GM21526 (cell line): Measurements from ENCODE around the gene TEKT3.

Source experiments
- ATAC-seq: cut with Tn5 transposase; IDR thresholded peaks from one replicate; pipeline ENCODE4 v1.9.1; 2021; ENCODE audit warnings: moderate library complexity; ENCODE audit not compliant: unreplicated experiment, low FRiP score

Gene TEKT3

DNA sequence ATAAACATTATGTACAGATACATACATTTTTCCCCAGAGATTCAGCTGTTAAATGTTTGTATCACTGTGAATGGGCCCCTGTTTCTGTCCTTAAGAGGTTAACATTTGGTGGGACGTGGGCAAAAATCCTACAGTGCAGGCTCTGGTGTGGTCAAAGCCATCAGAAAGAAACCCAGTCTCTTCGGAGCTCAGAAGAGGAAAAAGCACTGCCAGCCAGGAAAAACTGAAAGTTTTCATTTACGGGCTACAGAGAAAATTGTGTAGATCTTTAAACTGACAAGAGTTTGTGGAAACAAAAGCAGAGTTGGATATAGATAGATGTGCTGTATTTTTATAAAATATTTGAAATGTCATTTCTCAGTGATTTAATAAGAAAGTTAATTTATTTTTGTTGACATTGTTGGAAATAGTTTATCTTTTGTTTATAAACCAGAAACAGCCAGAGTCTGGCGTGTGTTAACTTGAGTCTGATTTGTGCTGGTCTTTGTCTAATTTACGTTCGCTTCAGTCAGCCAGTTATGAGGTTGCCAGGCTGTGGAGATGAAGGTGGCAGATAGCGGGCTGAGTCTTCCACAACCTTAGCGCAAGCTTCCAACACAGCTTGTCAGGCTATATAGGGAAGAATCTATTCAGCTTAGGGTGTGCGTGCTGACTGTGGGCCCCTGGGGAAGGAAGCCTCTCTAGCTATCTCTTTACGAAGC lies 9.5 kb upstream of the TEKT3 start:
- ATAC-seq: no peak

DNA sequence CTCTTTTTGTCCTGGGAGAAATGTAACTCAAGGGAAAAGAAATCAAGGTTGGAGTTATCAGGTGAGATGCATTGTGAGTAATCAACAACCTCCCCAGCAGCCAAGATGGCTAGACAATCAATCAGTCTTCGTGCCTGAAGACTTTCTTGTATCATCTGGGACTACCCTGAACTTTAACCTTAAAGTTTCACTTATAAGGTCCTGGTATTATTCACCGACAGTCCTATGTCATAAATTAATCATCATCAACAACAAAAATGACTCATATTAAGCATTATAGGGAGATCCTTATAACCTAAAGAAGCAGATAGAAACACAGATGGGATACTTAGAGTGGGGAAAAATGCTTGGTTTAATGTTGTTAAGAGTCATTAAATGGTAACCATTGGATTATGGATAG lies 7.7 kb upstream of the TEKT3 start:
- no peak for ATAC-seq

DNA sequence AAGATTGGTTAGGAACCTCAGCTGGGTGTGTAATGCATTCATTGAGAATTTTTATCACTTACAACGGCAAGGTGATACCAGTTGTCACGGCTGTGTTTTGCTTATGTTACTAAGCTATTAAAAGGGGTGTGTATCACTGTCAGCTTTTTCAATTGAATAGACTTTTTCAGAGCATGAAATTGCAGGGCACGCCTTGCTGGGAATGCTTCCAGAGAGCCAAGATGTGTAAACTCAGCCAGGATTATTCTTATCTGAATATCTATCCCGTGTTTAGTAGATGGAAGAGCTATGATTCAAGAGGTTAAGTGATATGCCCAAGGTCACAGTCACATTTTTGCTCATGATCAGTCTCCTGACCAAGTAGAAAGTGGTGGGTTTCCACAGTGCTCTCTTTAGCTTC lies 6.6 kb upstream of the TEKT3 start:
- no peak for ATAC-seq

DNA sequence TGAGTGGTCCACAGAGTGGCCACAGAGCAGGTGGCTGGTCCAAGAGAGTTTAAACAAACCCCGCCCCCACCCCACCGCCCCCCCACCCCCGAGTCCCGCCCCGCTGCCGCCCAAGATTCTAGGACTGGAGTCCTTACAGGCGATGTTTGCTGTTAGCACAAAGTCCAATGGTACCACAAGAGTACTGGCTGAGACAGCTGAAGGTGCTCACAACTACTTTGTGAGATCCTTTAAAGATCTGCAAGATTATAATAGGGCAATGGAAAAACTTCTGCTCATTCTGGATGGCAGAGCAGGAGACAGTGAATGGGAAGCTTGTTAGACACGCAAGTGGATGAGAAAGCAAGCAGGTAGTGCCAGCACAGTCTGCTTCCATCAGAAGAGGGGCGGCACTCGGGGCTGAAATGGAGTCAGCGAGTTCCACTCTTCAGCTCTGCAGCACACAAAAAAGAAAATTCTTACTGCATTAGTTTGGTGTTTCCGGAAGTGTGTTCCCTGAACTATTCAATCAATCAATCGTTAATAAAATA lies 4.7 kb upstream of the TEKT3 start:
- ATAC-seq: no peak

DNA sequence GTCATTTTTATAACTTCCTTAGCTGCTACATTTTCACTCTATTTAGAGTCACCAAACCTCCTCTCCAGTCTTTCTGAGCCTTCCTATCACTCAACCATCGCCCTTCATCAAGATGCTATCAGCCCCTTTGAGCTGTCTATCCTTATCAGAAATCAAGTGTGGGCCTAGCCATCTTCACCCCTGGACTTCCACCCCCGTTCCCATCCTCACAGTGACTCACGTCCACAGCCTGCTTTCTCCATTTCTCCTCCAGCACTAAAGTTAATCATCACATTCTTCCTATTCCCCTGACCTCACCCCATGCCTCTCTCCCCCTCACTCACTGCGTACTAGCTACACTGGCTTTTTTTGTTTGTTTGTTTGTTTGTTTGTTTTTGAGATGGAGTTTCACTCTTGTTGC lies 2.4 kb upstream of the TEKT3 start:
- no peak for ATAC-seq

DNA sequence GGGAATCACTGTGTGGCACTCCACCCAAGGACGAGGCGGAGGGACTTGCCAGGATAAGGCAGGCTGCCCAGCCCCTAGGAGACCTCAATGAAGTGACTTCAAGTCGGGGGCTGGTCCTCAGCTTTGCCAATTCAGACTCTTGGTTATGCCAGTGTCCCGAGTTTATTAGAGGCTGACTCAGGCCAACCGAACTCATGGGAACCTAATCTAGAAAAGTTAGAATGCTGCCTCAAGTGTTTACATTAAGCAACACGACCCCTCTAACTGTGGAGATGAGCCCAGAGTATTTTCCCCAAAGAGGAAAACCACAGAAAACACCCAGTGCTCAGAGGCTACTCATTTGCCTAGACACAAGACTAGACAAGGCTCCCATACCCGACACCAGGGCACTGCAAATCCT lies 1.1 kb upstream of the TEKT3 start:
- ATAC-seq: no peak

DNA sequence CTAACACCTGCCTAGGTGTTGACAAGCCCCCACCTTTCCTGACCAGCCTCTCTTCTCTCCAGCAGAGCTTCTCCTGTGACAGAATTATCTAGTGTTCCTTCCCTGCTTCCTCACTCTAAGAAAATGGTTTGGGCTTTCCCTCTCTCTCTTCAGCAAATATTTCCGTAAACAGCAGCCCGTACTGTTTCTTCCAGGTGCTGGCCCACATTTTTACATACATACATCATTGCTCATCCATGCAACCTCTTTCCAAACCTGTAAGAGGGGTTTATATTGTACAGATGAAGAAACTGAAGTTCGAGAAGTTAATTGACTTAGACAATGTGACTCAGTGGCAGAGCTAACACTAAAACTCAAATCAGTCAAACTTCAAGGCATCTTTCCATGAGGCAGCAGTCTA lies 569 bp upstream of the TEKT3 start:
- no peak for ATAC-seq

DNA sequence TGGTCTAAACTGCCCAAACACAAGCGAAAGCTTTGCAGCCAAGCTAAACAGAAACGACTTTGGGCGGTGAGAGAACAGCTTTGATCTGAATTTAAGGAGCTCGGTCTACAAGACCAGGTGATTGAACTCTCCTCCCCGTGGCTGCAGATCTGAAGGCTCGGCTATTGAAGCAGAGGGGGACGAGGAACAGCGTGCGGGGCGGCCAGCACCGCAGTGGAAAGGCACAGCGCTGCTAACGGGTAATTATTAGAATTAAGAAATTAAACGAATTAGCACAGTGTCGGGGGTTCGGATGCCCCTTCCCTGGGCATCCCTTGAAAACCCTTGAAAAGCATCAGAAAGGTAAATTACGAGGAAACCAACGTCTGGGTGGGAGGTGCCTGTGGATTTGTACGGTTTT lies 431 bp downstream of the TEKT3 start:
- no peak for ATAC-seq

DNA sequence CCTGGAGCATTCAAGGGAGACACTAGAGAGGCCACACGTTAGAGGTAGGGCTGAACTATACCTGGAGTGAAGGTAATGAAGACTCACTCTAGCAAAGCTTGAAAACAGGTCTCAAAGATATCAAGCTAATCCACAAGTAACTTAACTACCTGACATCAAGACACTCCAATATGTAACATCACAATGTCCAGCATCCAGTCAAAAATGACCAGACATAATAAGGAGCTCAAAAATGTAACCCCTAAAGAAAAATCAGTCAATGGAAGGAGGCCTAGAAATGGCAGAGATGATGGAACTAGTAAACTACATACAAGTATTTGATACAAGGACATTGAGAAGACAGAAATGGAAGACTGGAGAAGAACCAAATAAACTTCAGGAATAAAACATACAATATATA lies 6.0 kb downstream of the TEKT3 start:
- no peak for ATAC-seq

DNA sequence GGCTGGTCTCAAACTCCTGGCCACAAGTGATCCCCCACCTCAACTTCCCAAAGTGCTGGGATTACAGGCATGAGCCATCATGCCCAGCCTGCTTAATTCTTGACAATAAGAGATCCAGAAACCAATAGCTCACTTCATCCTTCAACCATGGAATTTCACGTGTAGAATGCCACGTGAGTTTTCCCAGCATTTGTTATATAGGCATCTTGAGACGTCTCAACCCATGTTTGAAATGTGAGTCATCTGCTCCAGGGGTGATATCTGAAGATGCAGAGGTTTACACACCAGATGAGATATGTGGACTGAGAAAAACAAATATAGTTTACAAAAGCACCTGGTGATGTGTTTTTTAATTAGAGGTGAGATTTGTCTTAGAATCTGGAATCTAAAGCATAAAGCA lies 7.1 kb downstream of the TEKT3 start:
- no peak for ATAC-seq

DNA sequence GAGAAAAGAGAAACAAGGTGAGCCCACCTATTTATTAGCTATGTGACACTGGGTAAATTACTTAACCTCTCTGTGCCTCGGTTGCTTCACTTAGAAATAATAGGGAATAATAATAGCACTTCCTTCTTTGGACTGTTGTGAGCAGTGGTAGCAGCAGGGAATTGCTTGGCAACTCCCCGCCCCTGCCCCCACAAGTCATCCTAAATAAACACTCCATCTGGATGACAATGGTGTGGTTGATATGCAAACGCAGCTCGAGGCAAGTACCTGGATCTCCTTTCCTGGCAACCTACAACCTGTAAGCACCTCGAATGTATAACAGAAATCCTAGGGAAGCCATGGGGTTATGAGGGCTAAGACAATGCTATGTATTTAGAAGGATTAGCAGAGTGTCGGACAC lies 9.1 kb downstream of the TEKT3 start:
- ATAC-seq: no peak

DNA sequence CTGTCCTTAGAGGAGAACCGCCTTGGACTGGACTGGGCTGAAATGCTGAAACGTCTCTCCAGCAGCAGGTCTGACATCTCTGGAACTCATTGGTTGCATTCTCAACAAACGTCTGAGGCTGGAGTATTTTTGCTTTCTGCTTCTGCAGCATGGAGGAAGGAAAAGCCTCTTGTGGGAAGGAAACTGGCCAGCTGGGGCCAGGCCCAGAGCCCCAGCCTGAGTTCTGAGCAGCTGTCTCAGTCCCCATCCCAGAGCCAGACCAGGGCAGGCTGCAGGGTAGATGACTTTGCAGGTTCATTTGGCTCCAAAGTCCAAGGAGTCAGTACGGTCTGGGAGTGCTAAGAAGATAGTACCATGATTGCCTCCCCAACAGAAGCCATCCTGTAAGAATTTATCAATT lies 18.3 kb downstream of the TEKT3 start:
- no peak for ATAC-seq

DNA sequence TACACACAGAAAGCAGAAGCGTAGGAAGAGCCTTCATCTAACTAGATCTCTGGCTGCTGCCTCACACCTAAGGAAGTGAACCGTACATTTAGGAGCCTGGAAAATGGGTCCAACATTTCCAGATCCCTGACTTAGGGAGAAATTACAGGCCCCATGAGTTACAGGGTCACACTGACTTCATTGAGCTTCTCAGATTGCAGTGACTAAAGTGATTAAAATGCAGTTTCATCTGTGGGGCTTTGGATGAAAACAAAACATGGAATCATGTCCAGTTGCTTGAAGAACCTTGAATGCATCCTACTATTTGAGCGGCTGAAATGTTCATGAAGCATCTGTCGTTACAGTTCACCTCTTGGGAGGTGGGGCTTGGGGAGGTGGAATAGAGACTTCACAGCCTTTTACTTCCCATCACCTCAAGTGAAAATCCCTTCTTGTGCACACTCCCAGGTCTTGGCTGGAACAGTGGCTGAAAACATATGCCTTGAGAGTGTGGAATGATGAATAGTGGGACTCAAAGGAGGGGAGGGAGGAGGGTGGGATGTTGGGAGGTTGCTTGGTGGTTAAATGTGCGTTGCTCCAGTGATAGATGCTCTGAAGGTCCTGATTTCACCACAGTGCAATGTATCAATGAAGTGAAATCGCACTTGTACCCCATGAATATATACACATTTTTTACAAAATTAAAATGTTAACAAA lies 19.7 kb downstream of the TEKT3 start:
- ATAC-seq: no peak

DNA sequence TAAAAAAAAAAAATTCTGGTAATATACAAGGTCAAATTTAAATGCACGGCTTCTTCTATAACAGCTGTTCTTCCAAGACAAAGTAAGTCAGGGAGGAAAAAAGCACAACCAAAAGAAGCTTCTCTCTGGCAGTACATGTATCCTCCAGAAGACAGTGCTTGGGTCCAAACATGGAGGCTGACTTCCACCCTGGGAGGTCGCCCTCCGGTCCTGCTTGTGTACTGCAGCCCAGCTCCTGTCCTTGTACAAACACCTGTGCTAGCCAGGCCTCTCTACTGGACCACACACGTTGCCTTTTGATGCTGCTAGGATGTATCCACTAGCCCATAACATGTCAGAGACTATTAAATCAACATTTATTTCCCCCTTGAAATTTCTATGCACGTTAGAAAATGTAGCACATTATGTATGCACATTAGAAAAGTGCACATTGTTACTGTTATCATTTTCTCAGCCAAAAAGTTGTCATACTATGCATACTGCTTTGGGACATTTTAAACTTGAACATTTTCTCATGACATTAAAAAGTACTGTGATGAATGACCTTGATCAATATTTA lies 21.9 kb downstream of the TEKT3 start:
- ATAC-seq: no peak

DNA sequence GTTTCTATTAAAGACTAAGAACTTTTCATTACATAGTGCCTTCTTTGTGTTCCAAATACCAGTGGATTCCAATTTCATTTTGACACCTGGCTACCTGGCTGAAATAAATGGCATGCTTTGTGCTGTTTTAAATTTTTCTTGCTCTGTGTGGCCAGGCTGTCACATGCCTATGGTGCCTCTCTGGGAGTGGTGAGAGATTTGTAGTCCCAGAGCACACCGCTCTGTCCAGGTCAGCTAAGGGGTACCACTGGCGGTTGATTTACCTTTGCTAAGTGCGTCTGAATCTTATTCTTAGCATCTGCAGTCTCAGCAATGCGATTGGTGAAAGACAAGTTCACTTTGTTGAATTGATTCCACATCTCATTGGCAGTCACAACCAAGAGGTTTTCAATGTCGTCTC lies 29.4 kb downstream of the TEKT3 start:
- no peak for ATAC-seq

DNA sequence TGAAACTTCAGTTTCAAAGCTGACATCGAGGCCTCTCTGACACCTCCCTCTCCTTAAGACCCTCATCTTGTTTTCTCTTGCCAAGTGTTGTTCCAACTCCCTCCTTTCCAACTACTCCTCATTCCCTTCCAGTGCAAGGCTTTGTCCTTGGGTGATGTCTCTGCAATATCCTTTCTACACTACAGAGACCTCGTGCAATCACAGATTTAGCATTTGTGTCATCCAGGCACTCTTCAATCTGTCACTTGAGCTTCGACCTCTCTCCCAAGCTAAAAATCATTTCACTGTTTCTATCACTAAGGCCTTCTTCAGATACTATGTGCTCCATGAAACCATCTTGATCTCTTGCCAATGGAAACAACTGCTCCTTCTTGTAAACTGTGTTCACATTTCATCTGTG lies 31.6 kb downstream of the TEKT3 start:
- ATAC-seq: no peak

DNA sequence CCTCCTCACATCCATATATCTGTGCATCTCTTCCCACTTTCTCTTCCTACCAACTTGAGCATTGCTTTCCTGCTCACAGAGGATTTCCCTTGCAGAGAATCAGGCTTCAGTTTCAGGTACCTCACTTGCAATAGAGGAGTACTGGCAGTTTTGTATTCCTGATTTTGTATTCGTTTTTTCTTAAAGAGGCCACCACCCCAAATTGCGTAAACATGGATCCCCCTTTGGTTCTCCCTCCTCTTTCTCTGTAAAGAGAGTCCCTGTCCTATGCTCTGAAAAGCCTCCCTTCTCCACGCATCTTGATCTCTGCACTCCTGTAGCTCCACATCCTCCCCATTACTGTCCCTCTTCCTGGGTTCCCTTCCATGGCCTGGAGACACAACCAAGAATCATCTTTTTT lies 32.2 kb downstream of the TEKT3 start:
- no peak for ATAC-seq

DNA sequence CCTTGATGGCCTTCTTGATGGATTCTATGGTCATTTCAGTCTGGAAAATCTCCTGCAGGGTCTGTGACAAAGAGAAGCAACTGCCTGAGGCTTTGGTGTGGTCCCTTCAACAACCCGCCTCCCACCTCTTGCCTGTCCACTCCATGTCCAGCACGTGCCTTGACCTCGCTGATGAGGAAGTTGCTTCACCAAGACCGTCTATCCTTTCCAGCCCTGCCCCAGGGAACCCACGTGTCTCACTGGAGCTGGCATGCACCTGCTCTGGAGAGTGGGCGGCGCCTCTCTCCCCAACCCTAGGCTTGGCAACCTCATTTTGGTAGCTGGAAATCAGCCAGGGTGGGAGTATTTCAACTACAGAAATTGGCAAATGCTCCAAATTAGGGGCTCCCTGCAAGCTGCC lies 32.6 kb downstream of the TEKT3 start:
- no peak for ATAC-seq

DNA sequence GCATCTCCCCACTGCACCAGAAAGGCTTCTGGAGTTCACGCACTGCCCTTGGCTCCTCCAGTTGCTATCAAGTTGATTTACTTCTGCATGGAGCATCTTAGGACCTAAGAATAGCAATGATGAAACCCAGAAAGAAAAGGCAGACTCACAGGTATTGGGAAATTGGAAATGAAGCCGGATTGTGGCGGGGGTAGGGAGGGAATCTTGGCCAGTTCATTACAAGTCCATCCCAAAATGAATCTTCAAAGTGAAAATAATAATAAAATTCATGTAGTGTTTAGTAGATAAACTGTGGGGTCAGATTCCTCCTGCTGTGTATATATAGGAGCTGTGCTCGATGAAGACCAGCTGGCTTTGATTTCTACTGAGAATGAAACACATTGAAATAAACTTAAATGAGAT lies 33.7 kb downstream of the TEKT3 start:
- no peak for ATAC-seq

DNA sequence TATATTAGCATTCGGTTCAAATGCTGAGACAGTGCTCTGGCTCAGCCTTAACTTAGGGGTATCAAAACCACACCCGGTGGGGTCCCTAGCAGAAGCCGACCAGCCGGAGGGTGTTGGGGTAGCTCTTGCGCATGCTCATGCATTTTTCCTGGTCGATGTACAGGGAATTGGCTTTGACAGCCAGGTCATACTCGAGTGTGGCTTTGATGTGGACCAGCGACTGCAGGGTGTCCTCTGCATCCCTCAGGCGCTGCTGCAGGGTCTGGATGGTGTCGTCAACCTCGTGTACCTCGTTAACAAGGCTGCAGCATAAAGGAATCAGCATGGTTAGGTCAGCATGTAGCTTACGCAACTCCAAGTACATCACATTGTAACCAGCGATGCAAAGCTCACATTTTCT lies 37.5 kb downstream of the TEKT3 start:
- no peak for ATAC-seq

DNA sequence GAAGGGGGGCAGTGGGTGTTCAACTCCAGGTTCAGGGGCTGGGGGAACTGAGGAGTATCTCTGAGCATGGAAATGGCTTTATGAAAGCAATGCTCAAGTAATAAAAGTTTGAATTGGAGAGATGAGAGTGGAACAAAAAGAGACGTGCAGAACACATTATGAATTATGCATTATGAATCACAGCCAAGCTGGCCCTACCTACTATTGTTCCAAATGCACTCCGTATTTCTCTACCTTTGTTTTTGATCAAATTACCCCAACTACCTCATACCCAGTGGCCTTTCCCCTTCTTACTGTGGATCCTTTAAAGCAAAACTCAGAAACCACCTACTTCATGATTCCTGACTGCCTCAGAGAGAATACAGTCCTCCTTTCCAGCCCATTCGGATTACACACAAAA lies 38.1 kb downstream of the TEKT3 start:
- ATAC-seq: no peak

DNA sequence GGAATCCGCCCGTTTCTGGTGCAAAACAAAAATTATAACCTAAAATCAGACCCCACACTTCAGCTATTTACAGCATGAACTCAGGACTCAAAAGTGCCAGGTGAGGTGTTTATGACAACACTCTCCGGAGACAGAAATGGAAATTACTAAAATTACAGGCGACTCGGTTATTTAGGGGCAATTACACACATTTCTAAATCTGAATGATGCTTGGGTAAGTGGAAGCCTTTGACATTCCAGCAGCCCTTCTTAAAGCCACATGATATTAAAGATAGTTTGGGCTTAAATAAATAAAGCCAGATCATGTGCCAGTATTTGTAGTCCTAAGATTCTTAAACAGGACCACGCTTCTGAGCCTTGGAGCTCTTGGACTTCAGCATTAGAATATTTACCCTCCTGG lies 39.6 kb downstream of the TEKT3 start:
- no peak for ATAC-seq
